Muscle of back (tissue), 11 donors: Measurements from ENCODE around the gene INPPL1. TPM values are rescaled to one million over a fixed set of nuclear protein-coding genes. Genes with fewer than 3 reads are reported as not detected.

Experiments
- DNase-seq, 3 donors: peaks; one replicate each; pipeline versions ENCODE4 v3.0.0 to v3.0.0-alpha.2; 2013
- polyA plus RNA-seq, 10 donors: library from polyadenylated mRNA; unstranded; fragments of 120-200 nt; gene quantifications; one replicate each; pipeline ENCODE4 v1.2.1, GENCODE V29; 2013; ENCODE audit not compliant: insufficient read length in 10 of 10

Gene INPPL1
- polyA plus RNA-seq, 10 donors = 109 to 182 (median 141) TPM

GRCh38 chr11:72216638-72217037, 7.9 kb upstream of the INPPL1 start, which contains the start of gene FOLR2:
TSS of gene FOLR2 (plus strand) at chr11:72216794. CDS start at chr11:72218585, 1,791 bp downstream.
- DNase-seq = no peak

DNA sequence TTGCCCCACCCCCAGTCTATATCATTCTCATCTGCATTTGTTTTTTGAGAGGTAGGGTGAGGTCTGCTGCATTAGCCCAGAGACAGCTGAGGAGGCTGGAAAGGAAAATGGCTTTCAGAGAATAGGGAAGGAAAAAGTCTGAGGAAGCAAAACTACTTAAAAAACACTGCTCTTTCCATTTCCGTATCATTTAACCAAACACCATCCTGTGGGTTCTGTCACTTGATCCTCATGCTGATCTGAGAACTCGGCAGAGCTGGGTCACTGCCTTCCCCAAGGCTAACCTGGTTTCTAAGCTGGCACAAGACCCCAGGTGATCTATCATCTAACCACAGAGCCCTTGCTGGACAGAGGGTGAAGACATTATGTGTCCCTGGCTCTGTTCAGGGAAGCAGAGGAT, 6.7 kb upstream of the INPPL1 start:
- DNase-seq = no peak

DNA sequence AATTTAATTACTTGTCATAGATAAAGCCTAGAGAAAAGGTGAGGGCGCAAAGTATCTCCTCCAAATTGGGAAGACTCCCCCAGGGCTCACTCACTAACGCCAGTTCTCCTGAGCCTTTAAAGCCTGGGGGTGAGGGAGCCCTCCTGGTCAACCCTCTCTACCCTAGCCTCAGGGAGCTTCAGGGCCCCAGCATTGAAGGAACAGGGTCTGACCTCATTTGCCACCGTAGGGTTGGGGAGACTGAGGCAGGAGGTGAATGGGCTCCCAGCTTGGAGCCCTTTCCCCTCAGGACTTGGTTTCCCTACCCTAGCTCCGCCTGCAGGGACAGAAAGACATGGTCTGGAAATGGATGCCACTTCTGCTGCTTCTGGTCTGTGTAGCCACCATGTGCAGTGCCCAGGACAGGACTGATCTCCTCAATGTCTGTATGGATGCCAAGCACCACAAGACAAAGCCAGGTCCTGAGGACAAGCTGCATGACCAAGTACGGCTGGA, 6.3 kb upstream of the INPPL1 start:
- DNase-seq = no peak

DNA sequence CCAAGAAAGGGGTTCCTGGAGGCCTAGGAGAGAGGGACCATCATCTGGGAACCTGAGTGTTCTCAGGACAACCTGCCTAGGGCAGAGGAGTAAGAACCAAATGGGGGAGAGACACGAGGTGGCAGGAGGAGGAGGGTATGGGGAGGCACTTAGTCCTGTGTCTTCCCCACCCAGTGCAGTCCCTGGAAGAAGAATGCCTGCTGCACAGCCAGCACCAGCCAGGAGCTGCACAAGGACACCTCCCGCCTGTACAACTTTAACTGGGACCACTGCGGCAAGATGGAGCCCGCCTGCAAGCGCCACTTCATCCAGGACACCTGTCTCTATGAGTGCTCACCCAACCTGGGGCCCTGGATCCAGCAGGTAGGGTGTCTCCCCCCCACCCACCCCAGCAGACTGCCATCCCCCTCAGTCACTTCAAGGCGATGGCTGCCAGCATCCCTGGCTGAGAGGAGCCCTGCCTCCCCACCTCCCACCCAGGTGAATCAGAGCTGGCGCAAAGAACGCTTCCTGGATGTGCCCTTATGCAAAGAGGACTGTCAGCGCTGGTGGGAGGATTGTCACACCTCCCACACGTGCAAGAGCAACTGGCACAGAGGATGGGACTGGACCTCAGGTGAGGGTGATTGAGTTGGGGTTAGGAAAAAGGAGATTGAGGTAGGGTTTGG, 3.7 kb upstream of the INPPL1 start:
- no peak for DNase-seq

DNA sequence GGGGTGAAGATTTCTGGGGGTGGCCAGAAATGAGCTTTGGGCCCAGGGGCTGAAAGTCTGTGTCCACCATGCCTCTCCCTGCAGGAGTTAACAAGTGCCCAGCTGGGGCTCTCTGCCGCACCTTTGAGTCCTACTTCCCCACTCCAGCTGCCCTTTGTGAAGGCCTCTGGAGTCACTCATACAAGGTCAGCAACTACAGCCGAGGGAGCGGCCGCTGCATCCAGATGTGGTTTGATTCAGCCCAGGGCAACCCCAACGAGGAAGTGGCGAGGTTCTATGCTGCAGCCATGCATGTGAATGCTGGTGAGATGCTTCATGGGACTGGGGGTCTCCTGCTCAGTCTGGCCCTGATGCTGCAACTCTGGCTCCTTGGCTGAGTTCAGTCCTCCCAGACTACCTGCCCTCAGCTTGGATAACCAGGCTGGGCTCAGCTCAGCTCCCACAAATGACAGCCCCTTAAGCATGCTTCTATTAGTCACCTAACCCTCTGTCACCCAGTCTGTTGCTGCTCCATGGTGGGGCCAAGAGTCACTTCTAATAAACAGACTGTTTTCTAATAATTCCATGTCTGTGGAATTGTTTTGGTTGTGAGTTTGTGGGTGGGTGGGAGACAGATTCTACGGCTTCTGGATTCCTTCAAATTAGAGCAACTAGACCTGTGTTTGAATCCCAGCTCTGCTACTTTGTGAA, 3.0 kb upstream of the INPPL1 start:
- no peak for DNase-seq

DNA sequence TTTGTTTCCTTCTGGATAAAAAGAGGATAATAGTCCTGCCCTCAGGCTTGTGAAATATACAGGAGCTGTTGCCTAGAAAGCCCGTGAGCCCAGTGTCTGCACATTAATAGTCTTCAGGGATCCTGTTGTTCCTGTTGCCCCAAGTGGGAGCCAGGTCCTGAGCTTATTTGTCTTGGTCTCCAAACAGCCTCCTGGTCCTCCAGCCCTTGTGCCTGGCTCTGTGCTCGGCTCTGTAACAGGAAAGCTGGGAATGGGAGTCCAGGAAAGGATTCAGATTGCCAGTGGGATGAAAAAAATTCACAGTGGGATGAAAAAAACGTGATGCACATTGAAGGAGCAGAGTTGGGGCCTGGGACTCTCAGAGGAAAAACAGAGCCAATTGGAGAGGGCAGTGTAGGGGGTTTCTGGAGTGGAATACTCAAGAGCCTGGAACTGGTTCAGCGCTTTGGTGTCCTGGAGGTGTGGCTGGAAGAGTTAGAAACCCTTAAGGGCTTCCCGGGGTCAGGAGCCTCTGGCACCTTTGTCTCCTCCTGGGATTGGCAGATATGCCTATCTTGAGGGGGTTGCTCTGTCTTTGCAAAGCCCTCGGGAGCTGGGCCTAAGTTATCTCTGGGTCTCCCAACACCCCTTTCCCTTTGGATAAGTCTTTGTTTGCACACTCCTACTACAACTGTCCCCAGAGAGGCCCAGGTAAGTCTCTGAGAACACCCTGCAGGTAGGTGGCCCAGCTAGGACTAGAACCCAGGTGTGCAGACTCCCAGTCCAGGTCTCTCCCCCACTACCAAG, 2.3 kb upstream of the INPPL1 start:
- no peak for DNase-seq

GRCh38 chr11:72222907-72223614, 1.5 kb upstream of the INPPL1 start:
- DNase-seq = peak; percentile 92 to 97 (median 93)

GRCh38 chr11:72223615-72224563, 678 bp upstream of the INPPL1 start:
- peak; percentile 73 to 95 (median 85) for DNase-seq

DNA sequence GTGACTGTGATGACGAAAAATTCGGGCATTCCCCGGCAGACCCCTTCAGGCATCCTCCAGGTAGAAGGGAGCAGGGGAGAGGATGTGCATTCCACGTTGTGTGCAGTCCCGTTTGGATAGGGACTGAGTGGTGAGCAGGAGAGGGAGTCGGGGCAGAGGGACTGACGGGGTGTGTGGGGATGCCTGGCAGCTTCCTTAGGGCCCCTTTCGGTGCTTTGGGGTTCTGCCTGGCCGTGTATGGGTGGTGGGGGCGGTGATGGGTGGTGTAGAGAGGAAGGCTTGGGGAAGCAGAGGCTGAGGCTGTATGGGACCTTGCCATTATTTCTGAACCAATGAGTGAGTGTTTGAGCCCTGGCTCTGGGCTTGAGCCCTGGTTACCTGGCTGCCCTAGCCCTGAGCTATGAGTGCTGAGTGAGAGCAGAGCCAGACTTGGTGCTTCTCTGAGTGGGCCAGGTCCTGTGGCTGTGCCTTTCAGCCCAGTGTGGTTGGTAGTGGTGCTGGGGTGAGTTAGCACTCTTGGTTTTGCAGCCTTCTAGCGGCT, 914 bp downstream of the INPPL1 start:
- no peak for DNase-seq

- DNase-seq = no peak
These were observed 2.1 kb downstream of the INPPL1 start for GRCh38 chr11:72226701-72227100.

- peak in 2 of 3 donors; percentile 36 to 38 for DNase-seq
These were observed 3.0 kb downstream of the INPPL1 start for GRCh38 chr11:72227316-72228228.

GRCh38 chr11:72228229-72228843, 3.8 kb downstream of the INPPL1 start:
- DNase-seq = no peak

DNA sequence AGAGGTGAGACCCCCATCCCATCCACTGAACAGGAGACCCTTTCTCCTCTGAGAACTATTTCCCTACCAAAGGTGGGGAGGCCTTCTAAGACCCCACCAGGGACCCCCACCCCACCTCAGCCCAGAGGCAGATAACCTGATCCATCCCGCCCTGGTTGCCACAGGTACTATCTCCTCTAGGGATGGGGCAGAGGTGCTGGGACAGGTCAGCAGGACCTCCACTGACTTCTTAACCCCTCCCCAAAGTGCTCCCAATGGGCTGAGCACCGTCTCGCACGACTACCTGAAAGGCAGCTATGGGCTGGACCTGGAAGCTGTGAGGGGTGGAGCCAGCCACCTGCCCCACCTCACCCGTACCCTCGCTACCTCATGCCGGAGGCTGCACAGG, 4.3 kb downstream of the INPPL1 start:
- no peak for DNase-seq

DNA sequence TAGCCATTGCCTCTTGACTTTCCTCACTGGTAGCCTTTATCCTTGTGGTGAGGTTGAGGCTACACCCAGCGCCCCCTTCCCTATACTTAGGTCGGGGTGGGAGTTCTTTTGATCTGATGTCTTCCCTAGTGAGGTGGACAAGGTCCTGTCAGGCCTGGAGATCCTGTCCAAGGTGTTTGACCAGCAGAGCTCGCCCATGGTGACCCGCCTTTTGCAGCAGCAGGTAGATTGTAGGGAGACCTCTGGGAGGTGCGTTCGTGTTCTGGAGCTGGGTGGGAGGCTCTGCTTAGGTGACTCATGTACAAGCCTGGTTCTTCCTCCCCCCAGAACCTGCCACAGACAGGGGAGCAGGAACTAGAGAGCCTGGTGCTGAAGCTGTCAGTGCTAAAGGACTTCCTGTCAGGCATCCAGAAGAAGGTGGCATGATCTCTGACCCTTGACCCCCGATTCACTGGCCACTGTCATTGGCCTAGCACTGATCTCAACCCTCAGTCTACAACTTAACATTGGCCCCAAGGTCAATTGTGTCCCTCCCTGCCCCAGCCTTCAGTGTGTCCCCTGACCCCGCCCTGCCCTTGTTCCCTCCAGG, 4.9 kb downstream of the INPPL1 start:
- no peak for DNase-seq

DNA sequence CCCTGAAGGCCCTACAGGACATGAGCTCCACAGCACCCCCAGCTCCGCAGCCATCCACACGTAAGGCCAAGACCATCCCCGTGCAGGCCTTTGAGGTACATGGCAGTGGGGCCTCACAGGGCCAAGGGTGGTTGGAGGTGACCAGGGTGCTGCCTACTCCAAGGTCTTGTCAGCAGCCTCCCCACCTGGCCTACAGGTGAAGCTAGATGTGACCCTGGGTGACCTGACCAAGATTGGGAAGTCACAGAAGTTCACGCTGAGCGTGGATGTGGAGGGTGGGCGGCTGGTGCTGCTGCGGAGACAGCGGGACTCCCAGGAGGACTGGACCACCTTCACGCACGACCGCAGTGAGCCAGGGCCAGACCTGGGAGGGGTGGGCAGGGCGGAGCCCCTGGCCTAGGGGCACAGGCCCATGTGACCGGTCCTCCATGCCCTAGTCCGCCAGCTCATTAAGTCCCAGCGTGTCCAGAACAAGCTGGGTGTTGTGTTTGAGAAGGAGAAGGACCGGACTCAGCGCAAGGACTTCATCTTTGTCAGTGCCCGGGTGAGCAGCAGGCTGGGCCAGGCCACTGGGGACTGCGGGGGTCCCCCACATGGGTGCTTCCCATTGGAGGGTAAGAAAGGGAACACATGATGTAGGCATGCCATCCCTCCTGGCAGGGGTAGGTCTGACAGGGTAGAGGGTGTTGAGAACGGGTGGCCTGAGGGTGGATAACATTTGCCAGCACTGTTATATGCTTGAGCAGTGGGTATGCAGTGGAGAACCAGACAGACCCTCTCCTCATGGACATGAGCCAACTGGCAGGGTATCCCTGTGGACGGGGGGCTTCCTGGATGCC, 5.6 kb downstream of the INPPL1 start:
- DNase-seq = no peak

GRCh38 chr11:72230764-72231365, 6.3 kb downstream of the INPPL1 start:
- DNase-seq = no peak
